Measurements from ENCODE around the gene PACSIN2.

PACSIN2 gene

DNA sequence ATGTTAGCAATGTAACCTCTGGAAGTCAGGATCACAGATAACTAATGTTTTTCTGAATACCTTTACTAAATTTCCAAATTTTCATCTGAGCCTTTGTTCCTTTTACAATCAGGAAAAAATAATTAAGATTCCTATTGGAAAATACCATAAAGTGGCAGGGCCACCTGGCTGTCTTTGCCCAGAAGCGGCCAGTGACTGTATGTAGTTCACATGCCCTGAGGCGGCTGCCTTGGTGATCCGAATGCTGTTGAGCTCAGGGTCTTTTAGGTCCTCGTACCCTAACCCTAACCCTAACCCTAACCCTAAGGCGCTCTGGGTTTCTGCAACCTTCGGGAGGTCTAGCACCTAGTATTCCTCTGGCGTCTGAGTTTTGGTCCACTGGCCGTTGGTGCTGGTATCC lies 149.4 kb downstream of the PACSIN2 start:
- H3K36me3 ChIP-seq: peaks cover under 1% of the 10 kb centered on the region; the same call in 1 of the 2 replicates
- H3K4me3 ChIP-seq (ENCODE audit: low read depth, low read length): no peak overlapping the region
- H3K9me3 ChIP-seq (ENCODE audit: severe bottlenecking): no peaks in the 10 kb centered on the region
- no peaks in the 10 kb centered on the region for H3K27me3 ChIP-seq (ENCODE audit: insufficient read depth, low read depth, severe bottlenecking)
- no peak for DNase-seq
- H3K27ac ChIP-seq: no peak overlapping the region
- TF ChIP-seq, protein P1, sequence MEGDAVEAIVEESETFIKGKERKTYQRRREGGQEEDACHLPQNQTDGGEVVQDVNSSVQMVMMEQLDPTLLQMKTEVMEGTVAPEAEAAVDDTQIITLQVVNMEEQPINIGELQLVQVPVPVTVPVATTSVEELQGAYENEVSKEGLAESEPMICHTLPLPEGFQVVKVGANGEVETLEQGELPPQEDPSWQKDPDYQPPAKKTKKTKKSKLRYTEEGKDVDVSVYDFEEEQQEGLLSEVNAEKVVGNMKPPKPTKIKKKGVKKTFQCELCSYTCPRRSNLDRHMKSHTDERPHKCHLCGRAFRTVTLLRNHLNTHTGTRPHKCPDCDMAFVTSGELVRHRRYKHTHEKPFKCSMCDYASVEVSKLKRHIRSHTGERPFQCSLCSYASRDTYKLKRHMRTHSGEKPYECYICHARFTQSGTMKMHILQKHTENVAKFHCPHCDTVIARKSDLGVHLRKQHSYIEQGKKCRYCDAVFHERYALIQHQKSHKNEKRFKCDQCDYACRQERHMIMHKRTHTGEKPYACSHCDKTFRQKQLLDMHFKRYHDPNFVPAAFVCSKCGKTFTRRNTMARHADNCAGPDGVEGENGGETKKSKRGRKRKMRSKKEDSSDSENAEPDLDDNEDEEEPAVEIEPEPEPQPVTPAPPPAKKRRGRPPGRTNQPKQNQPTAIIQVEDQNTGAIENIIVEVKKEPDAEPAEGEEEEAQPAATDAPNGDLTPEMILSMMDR (IDR thresholded peaks at IDR 0.05; ENCODE audit: low read depth, low read length): no peak

DNA sequence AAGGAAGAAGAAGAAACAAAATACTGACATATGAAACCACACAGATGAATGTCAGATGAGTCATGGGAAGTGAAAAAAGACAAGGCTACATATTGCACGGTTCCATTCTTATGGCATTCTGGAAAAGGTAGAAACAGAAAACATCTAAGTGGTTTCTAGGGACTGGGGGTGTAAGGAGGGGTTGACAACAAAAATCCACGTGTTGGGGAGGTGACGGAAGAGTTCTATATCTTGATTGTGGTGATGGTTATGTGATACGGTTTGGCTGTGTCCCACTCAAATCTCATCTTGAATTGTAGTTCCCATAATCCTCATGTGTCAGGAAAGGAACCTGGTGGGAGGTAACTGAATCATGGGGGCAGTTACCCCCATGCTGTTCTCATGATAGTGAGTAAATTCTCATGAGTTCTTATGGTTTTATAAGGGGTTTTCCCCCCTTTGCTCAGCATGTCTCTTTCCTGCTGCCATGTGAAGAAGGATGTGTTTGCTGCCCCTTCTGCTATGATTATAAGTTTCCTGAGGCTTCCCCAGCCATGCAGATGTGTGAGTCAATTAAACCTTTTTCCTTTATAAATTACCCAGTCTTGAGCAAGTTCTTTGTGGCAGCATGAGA lies 151.5 kb downstream of the PACSIN2 start:
- Histone ChIP-seq H3K36me3 (no peaks in the 10 kb centered on the region), H3K27me3 (ENCODE audit: insufficient read depth, low read depth, severe bottlenecking) (no peaks in the 10 kb centered on the region), H3K4me3 (ENCODE audit: low read depth, low read length) (no peak overlapping the region), H3K9me3 (ENCODE audit: severe bottlenecking) (no peaks in the 10 kb centered on the region), H3K27ac (no peak overlapping the region)
- TF ChIP-seq, protein P1 (IDR thresholded peaks at IDR 0.05; ENCODE audit: low read depth, low read length): no peak
- no peak for DNase-seq

DNA sequence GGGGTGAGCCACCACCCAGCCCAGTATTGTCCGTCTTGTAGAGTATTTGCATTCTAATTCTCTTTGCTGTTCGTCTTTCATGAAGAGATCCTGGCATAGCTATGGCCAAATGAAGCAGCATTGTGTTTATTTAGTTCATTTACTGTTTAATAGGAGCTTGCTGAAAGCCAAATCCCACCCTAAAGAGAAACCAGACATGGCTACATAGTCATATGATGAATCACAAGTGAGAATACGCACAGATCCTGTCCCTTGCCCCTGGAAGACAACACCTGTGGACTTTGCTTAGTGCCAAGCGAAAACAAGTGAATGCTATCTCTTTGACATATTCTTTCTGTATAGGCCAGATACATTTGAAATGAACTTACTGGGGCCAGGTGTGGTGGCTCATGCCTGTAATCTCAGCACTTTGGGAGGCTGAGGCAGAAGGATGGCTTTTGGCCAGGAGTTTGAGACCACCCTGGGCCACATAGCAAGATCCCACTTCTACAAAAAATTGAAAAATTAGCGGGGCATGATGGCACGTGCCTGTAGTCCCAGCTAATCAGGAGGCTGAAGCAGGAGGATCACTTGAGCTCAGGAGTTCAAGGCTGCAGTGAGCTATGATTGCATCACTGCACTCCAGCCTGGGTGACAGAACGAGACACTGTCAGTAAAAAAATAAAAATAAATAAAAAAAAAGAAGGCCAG lies 152.8 kb downstream of the PACSIN2 start:
- TF ChIP-seq, protein P1 (IDR thresholded peaks at IDR 0.05; ENCODE audit: low read depth, low read length): no peak
- Histone ChIP-seq H3K9me3 (ENCODE audit: severe bottlenecking) (peaks cover 5% of the 10 kb centered on the region), H3K27me3 (ENCODE audit: insufficient read depth, low read depth, severe bottlenecking) (no peaks in the 10 kb centered on the region), H3K36me3 (no peaks in the 10 kb centered on the region), H3K27ac (no peak overlapping the region), H3K4me3 (ENCODE audit: low read depth, low read length) (no peak overlapping the region)
- DNase-seq: no peak

DNA sequence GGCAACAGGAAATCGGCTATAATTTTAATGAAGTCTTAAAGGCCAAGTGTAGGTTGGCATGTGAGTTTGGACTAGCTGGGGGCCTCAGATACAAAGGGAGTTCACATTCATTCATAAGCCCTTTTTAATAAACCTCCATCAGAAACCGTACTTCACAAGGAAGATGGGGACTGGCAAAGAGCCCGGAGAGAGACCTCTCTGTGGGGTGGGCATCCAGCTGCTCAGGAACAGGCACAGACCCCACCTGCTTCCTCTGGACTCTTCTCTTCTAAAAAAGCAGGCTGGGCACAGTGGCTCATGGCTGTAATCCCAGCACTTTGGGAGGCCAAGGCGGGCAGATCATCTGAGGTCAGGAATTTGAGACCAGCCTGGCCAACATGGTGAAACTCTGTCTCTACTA lies 154.0 kb downstream of the PACSIN2 start:
- Histone ChIP-seq H3K27me3 (ENCODE audit: insufficient read depth, low read depth, severe bottlenecking) (no peaks in the 10 kb centered on the region), H3K36me3 (no peaks in the 10 kb centered on the region), H3K9me3 (ENCODE audit: severe bottlenecking) (peaks cover 5% of the 10 kb centered on the region), H3K4me3 (ENCODE audit: low read depth, low read length) (no peak overlapping the region), H3K27ac (no peak overlapping the region)
- DNase-seq: no peak
- TF ChIP-seq, protein P1 (IDR thresholded peaks at IDR 0.05; ENCODE audit: low read depth, low read length): no peak

DNA sequence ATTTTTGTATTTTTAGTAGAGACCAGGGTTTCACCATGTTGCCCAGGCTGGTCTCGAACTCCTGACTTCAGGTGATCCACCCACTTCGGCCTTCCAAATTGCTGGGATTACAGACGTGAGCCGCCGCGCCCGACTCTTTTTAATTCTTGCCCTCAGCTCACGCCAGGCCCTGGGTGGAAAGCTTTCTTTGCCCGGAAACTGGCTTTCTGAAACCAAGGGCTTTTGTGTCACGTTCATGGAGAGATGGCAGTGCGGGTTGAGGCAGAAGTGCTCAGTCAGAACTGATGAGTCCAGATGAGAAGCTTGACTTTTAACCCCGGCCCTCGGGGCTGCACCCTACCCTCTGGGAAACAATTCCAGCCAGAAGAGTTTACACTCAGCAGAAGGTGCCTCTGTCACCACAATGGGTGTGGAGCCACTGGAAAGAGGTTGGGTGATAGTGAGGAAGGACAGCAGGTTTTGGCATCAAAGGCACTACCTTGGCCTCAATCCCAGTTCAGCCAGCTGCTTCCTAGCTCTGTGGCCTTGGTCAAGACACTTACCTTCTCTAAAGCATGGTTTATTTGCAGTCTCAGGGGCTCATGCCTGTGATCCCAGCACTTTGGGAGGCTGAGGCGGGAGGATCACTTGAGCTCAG lies 157.0 kb downstream of the PACSIN2 start:
- Histone ChIP-seq H3K27me3 (ENCODE audit: insufficient read depth, low read depth, severe bottlenecking) (no peaks in the 10 kb centered on the region), H3K4me3 (ENCODE audit: low read depth, low read length) (no peak overlapping the region), H3K36me3 (0 out of 2 replicates have a peak, but pooled peaks cover 3% of the 10 kb centered on the region), H3K27ac (no peak overlapping the region), H3K9me3 (ENCODE audit: severe bottlenecking) (peaks cover 5% of the 10 kb centered on the region)
- TF ChIP-seq, protein P1 (IDR thresholded peaks at IDR 0.05; ENCODE audit: low read depth, low read length): no peak
- DNase-seq: no peak
